Effector memory CD8-positive, alpha-beta T cell (primary cell): ENCODE measurements around the gene MPND.
A peak's percentile ranks its signal among the peaks of the same experiment; 100 is the strongest.

Experiments used
- ATAC-seq: fragments of 150-1000 bp; cut with Tn5 transposase; replicated peaks from 2 replicates; pipeline ENCODE4 v1.10.0; 2021; ENCODE audit warnings: mild to moderate bottlenecking, moderate library complexity
- DNase-seq, 3 experiments: peaks; one replicate each; pipeline ENCODE4 v3.0.0; 2021
- H3K27ac Mint-ChIP-seq, 2 donors: one replicate each; pipeline ENCODE4 v1.8.0; 2022; ENCODE audit warnings: mild to moderate bottlenecking in 2 of 2, mixed read lengths in 2 of 2, moderate library complexity in 2 of 2
- H3K27me3 Mint-ChIP-seq, 2 donors: one replicate each; pipeline ENCODE4 v1.8.0; 2022; ENCODE audit warnings: mixed read lengths in 2 of 2
- H3K36me3 Mint-ChIP-seq: one replicate; pipeline ENCODE4 v1.8.0; 2022; ENCODE audit warnings: mild to moderate bottlenecking, moderate library complexity, mixed read lengths; ENCODE audit not compliant: insufficient read depth
- H3K4me1 Mint-ChIP-seq, 2 donors: one replicate each; pipeline ENCODE4 v1.8.0; 2022; ENCODE audit warnings: low read depth in 2 of 2, mixed read lengths in 2 of 2
- H3K4me3 Mint-ChIP-seq, 2 donors: one replicate each; pipeline ENCODE4 v1.8.0; 2022; ENCODE audit warnings: mild to moderate bottlenecking in 2 of 2, mixed read lengths in 2 of 2, moderate library complexity in 2 of 2
- H3K9me3 Mint-ChIP-seq, 2 donors: one replicate each; pipeline ENCODE4 v1.8.0; 2022; ENCODE audit warnings: mixed read lengths in 2 of 2

Gene MPND

GRCh38 chr19:4389511-4390016 lies 46.2 kb downstream of the MPND start:
- Mint-ChIP-seq H3K9me3 (no peaks in the 10 kb centered on the region), H3K4me1 (peaks cover 34 to 38% of the 10 kb centered on the region in 2 donors), H3K27me3 (no peaks in the 10 kb centered on the region), H3K27ac (peak overlapping the region in 1 of 2 donors; percentile 0), H3K4me3 (no peak overlapping the region), H3K36me3 (peaks cover 38% of the 10 kb centered on the region)
- ATAC-seq (no peak), DNase-seq (no peak)

- Mint-ChIP-seq H3K4me3 (peak overlapping the region in 1 of 2 donors; percentile 52), H3K9me3 (no peaks in the 10 kb centered on the region), H3K4me1 (peaks cover 39 to 41% of the 10 kb centered on the region in 2 donors), H3K27ac (peak overlapping the region; percentile 0 to 86), H3K36me3 (peaks cover 39% of the 10 kb centered on the region), H3K27me3 (no peaks in the 10 kb centered on the region)
- DNase-seq (no peak), ATAC-seq (no peak)
These were observed 46.7 kb downstream of the MPND start for GRCh38 chr19:4390017-4390566.

GRCh38 chr19:4390567-4391305 lies 47.4 kb downstream of the MPND start:
- ATAC-seq: no peak
- H3K27ac Mint-ChIP-seq: peak overlapping the region in 1 of 2 donors; percentile 86
- H3K4me1 Mint-ChIP-seq: peaks cover 40 to 47% of the 10 kb centered on the region in 2 donors
- no peaks in the 10 kb centered on the region for H3K9me3 Mint-ChIP-seq
- no peaks in the 10 kb centered on the region for H3K27me3 Mint-ChIP-seq
- peaks cover 40% of the 10 kb centered on the region for H3K36me3 Mint-ChIP-seq
- DNase-seq: no peak
- peak overlapping the region in 1 of 2 donors; percentile 52 for H3K4me3 Mint-ChIP-seq

- no peak overlapping the region for H3K27ac Mint-ChIP-seq
These were observed 47.9 kb downstream of the MPND start for GRCh38 chr19:4391306-4391693.

GRCh38 chr19:4391701-4392483 lies 48.5 kb downstream of the MPND start:
- Mint-ChIP-seq H3K27ac (peak overlapping the region in 1 of 2 donors; percentile 13), H3K4me3 (no peak overlapping the region), H3K9me3 (no peaks in the 10 kb centered on the region), H3K36me3 (peaks cover 43% of the 10 kb centered on the region), H3K27me3 (no peaks in the 10 kb centered on the region), H3K4me1 (peaks cover 42 to 43% of the 10 kb centered on the region in 2 donors)
- no peak for ATAC-seq
- no peak for DNase-seq

More at GRCh38 chr19:4391306-4391693, 47.9 kb downstream of the MPND start:
- H3K27me3 Mint-ChIP-seq: no peaks in the 10 kb centered on the region
- H3K36me3 Mint-ChIP-seq: peaks cover 43% of the 10 kb centered on the region
- DNase-seq (no peak), ATAC-seq (no peak)
- H3K4me3 Mint-ChIP-seq: no peak overlapping the region
- peaks cover 40 to 44% of the 10 kb centered on the region in 2 donors for H3K4me1 Mint-ChIP-seq
- no peaks in the 10 kb centered on the region for H3K9me3 Mint-ChIP-seq

GRCh38 chr19:4393947-4394590 lies 50.7 kb downstream of the MPND start:
- Mint-ChIP-seq H3K27ac (peak overlapping the region; percentile 21 to 87), H3K27me3 (no peaks in the 10 kb centered on the region), H3K4me1 (peaks cover 39 to 45% of the 10 kb centered on the region in 2 donors), H3K36me3 (peaks cover 42% of the 10 kb centered on the region), H3K4me3 (no peak overlapping the region), H3K9me3 (no peaks in the 10 kb centered on the region)
- ATAC-seq (no peak), DNase-seq (no peak)

GRCh38 chr19:4396949-4397783 lies 53.8 kb downstream of the MPND start:
- Mint-ChIP-seq H3K9me3 (no peaks in the 10 kb centered on the region), H3K4me3 (no peak overlapping the region), H3K4me1 (peaks cover 47 to 50% of the 10 kb centered on the region in 2 donors), H3K27ac (peak overlapping the region in 1 of 2 donors; percentile 45), H3K27me3 (no peaks in the 10 kb centered on the region), H3K36me3 (peaks cover 47% of the 10 kb centered on the region)
- no peak for ATAC-seq
- no peak for DNase-seq

GRCh38 chr19:4399812-4400134 lies 56.4 kb downstream of the MPND start:
- Mint-ChIP-seq H3K27ac (peak overlapping the region; percentile 95), H3K4me3 (peak overlapping the region; percentile 90 to 96), H3K9me3 (no peaks in the 10 kb centered on the region), H3K36me3 (peaks cover 46% of the 10 kb centered on the region), H3K4me1 (peaks cover 42 to 49% of the 10 kb centered on the region in 2 donors), H3K27me3 (no peaks in the 10 kb centered on the region)
- DNase-seq (peak in 1 of 3 experiments; percentile 16), ATAC-seq (no peak)

GRCh38 chr19:4400135-4400936 lies 57.0 kb downstream of the MPND start, which contains the start of gene SH3GL1:
SH3GL1 (minus strand) TSS chr19:4400547; CDS start chr19:4400368, 179 bp downstream.
- H3K9me3 Mint-ChIP-seq: no peaks in the 10 kb centered on the region
- peak; percentile 66 for ATAC-seq
- H3K36me3 Mint-ChIP-seq: peaks cover 43% of the 10 kb centered on the region
- H3K27me3 Mint-ChIP-seq: no peaks in the 10 kb centered on the region
- H3K4me3 Mint-ChIP-seq: peak within 1 kb of the TSS; percentile 90 to 96
- peak; percentile 89 to 92 (median 90) for DNase-seq
- H3K4me1 Mint-ChIP-seq: peaks cover 37 to 44% of the 10 kb centered on the region in 2 donors
- H3K27ac Mint-ChIP-seq: peak within 1 kb of the TSS; percentile 96 to 98

- Mint-ChIP-seq H3K9me3 (no peaks in the 10 kb centered on the region), H3K27me3 (no peaks in the 10 kb centered on the region), H3K36me3 (peaks cover 31% of the 10 kb centered on the region), H3K4me1 (peaks cover 33 to 41% of the 10 kb centered on the region in 2 donors), H3K4me3 (peak overlapping the region; percentile 80 to 85), H3K27ac (peak overlapping the region; percentile 96 to 98)
- DNase-seq: peak in 1 of 3 experiments; percentile 22
- no peak for ATAC-seq
These were observed 58.4 kb downstream of the MPND start for GRCh38 chr19:4401769-4402170.

- peak; percentile 85 for ATAC-seq
- H3K4me3 Mint-ChIP-seq: peak within 1 kb of the TSS; percentile 80 to 85
These were observed 59.0 kb downstream of the MPND start, which contains the start of gene CHAF1A for GRCh38 chr19:4402171-4403004. CHAF1A (plus strand) TSS chr19:4402640; CDS start chr19:4402763, 123 bp downstream.

More at GRCh38 chr19:4402171-4403004, 59.0 kb downstream of the MPND start, which contains the start of gene CHAF1A:
- no peaks in the 10 kb centered on the region for H3K27me3 Mint-ChIP-seq
- peak within 1 kb of the TSS; percentile 96 to 98 for H3K27ac Mint-ChIP-seq
- peak; percentile 97 to 98 (median 98) for DNase-seq
- no peaks in the 10 kb centered on the region for H3K9me3 Mint-ChIP-seq
- peaks cover 28% of the 10 kb centered on the region for H3K36me3 Mint-ChIP-seq
- H3K4me1 Mint-ChIP-seq: peaks cover 33 to 35% of the 10 kb centered on the region in 2 donors
